Measurements from ENCODE around the gene SNED1. TPM values are rescaled to one million over a fixed set of nuclear protein-coding genes. Genes with fewer than 3 reads are reported as not detected.

Gene SNED1
- total RNA-seq, 1 experiment from 2014 or later: 18.3 TPM

DNA sequence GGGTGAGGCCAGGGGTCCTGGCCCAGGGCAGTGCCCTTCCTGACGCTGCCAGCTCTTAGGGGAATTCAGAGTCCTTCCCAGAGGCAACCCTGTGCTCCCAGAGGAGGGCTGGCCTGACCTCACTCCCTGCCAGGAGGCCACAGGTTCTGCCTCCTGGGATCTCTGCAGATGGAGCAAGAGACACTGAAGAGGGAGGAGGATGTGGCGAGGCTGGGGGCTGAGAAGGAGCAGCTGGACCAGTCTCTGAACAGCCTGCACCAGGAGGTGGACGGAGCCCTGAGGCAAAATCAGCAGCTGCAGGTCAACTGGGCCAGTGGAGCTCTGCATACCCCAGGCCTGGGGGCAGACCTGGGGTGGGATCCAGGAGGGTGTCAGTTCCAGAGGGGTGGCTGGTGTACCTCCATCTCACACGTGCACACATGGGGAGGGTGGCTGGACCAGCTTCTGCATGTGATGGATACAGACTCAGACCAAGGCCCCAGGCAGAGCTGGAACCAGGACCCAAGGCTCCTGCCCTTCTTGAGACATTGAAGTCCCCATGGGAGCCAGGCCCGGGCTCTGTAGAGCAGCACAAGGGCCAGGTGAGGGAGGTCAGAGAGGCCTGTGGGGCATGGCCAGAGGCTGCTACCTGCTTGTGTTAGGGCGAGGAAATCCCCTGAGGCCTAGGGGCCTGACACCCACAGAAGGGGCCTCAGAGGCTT is 9.7 kb upstream of the SNED1 start:
- no peak for DNase-seq (ENCODE audit: low read depth in 1 of 2, low spot score in 2 of 2)
- Histone ChIP-seq H3K36me3 (no peaks in the 10 kb centered on the region), H3K27ac (no peak overlapping the region), H3K9me3 (replicated peaks) (no peaks in the 10 kb centered on the region; the same call in 1 of the 2 replicates), H3K27me3 (replicated peaks) (no peaks in the 10 kb centered on the region), H3K4me3 (no peak overlapping the region), H3K4me1 (replicated peaks) (peaks cover 49% of the 10 kb centered on the region)

DNA sequence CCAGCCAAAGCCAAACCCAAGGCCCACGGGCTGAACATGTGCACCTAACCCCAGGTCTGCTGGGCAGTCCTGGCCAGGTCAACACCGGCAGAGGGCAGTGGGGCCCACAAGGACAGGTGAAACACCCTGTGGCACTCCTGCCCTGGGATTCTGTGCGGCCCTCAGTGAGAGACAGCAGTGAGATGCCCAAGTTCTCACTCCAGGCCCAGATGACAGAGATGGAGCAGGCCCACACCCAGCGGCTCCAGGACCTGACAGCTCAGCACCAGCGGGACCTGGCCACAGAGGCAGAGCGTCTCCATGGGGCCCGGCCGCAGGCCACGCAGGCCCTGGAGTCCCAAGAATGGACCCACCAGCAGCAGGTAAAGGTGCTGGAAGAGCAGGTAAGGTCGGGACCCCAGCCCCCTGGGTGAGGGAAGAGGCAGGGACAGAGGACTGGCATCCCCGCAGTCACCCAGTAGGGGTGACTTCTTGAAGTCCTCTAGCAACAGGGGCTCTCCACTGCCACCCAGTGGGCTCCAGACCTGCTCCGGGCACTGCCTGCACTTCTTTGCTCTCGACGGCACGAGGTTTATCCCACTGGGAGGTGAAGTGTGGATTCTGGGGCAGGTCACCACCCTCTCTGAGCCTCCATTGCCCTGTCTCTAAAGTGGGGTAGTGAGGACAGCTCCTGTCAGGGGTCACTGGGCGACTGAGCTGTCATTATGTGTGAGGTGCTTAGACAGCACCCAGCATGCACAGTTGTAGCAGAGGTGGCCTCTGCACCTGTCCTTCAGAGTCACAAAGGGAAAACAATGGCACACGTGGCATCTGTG is 8.8 kb upstream of the SNED1 start:
- Histone ChIP-seq H3K4me3 (no peak overlapping the region), H3K27ac (no peak overlapping the region), H3K36me3 (no peaks in the 10 kb centered on the region), H3K4me1 (replicated peaks) (peaks cover 49% of the 10 kb centered on the region), H3K9me3 (replicated peaks) (no peaks in the 10 kb centered on the region; the same call in 1 of the 2 replicates), H3K27me3 (replicated peaks) (no peaks in the 10 kb centered on the region)
- DNase-seq (ENCODE audit: low read depth in 1 of 2, low spot score in 2 of 2): peak; percentile 55 to 80

- Histone ChIP-seq H3K4me1 (replicated peaks) (peaks cover 49% of the 10 kb centered on the region), H3K4me3 (no peak overlapping the region), H3K27ac (no peak overlapping the region), H3K27me3 (replicated peaks) (no peaks in the 10 kb centered on the region), H3K36me3 (no peaks in the 10 kb centered on the region), H3K9me3 (replicated peaks) (no peaks in the 10 kb centered on the region; the same call in 1 of the 2 replicates)
- no peak for DNase-seq (ENCODE audit: low read depth in 1 of 2, low spot score in 2 of 2)
Observed at GRCh38 chr2:240990266-240990529, 8.2 kb upstream of the SNED1 start.

DNA sequence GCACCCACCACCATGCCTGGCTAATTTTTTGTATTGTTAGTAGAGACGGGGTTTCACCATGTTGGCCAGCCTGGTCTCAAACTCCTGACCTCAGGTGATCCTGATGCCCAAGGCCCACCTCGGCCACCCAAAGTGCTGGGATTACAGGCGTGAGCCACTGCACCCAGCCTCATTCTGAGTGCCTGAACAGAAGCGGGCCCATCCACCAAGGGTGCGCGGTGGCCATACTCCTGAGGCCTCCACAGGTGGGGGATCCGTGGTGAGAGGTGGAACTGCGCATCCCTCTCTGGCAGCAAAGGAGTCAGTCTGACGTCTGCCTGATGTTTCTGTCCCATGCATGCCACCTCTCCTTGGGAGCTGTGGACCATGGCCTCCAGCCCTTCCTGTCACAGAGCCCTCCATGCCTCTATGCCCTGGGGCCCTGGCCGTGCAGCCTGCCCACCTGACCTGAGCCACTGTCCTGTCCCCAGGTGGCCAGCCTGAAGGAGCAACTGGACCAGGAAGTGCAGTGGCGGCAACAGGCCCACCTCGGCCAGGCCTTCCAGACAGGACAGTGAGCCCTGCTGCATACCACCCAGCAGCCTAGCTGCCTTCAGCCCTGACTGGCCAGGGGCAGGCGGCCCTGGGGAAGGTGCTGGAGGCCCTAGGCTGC is 7.6 kb upstream of the SNED1 start:
- Histone ChIP-seq H3K27ac (no peak overlapping the region; the same call in 1 of the 2 replicates), H3K9me3 (replicated peaks) (no peaks in the 10 kb centered on the region; the same call in 1 of the 2 replicates), H3K4me3 (no peak overlapping the region), H3K27me3 (replicated peaks) (no peaks in the 10 kb centered on the region), H3K36me3 (no peaks in the 10 kb centered on the region), H3K4me1 (replicated peaks) (peaks cover 49% of the 10 kb centered on the region)
- no peak for DNase-seq (ENCODE audit: low read depth in 1 of 2, low spot score in 2 of 2)

DNA sequence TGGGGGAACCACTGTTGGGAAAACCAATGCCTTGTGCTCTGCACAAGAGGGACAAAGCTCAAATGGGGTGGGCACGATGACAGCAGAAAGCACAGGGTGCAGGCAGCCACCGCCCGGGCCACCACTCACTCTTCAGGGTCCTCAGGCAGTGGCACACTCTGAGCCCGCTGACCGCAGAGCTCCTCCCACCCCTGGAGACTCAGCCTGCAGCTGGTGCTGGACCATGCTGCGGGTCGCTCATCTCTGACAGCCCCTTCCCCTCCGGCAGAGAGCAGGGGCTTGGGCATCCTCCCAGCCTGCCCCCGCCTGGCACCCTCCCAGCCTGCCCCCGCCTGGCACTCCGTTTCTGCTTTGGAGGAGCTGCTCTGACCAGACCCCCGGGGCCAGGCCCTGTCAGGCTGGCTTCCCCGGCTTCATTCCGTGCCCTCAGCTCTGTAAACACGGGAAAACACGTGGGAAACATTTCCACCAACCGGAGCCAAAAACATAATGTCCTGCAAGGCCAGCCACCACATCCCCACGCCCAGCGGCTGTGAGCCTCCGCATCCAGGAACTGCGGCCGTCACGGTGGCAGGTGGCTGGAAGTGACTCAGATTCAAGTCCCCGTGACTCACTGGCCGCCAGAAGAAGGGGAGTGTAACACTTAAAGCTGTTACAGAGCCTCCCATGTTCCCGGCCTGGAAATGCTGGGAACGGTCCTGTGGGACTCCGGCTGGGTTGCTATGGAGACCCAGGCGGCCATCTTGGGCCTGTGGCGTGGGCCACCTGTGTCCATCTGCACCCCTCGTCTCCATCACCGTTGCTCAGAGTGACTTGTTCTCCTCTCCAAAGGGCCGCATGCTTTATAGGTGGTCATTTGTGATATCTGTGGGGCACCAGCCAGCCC is 6.8 kb upstream of the SNED1 start:
- Histone ChIP-seq H3K27ac (peak overlapping the region; percentile 49), H3K27me3 (replicated peaks) (no peaks in the 10 kb centered on the region), H3K36me3 (no peaks in the 10 kb centered on the region), H3K9me3 (replicated peaks) (no peaks in the 10 kb centered on the region; the same call in 1 of the 2 replicates), H3K4me1 (replicated peaks) (peaks cover 47% of the 10 kb centered on the region), H3K4me3 (no peak overlapping the region)
- peak; percentile 85 to 98 for DNase-seq (ENCODE audit: low read depth in 1 of 2, low spot score in 2 of 2)

- no peaks in the 10 kb centered on the region for H3K27me3 ChIP-seq (replicated peaks)
- H3K36me3 ChIP-seq: no peaks in the 10 kb centered on the region
- DNase-seq (ENCODE audit: low read depth in 1 of 2, low spot score in 2 of 2): peak in 1 of 2 experiments; percentile 37
- no peaks in the 10 kb centered on the region; the same call in 1 of the 2 replicates for H3K9me3 ChIP-seq (replicated peaks)
- peak overlapping the region; percentile 2; the same call in 1 of the 2 replicates for H3K27ac ChIP-seq
- H3K4me3 ChIP-seq: no peak overlapping the region
- peaks cover 39% of the 10 kb centered on the region for H3K4me1 ChIP-seq (replicated peaks)
Observed at GRCh38 chr2:240992572-240993291, 5.7 kb upstream of the SNED1 start.

- Histone ChIP-seq H3K27me3 (replicated peaks) (no peaks in the 10 kb centered on the region), H3K4me1 (replicated peaks) (peaks cover 40% of the 10 kb centered on the region), H3K4me3 (no peak overlapping the region), H3K27ac (no peak overlapping the region), H3K9me3 (replicated peaks) (no peaks in the 10 kb centered on the region; the same call in 1 of the 2 replicates), H3K36me3 (no peaks in the 10 kb centered on the region; the same call in 1 of the 2 replicates)
- DNase-seq (ENCODE audit: low read depth in 1 of 2, low spot score in 2 of 2): peak in 1 of 2 experiments; percentile 39
Observed at GRCh38 chr2:240993446-240994170, 4.8 kb upstream of the SNED1 start.

GRCh38 chr2:240994171-240994896 is 4.1 kb upstream of the SNED1 start:
- Histone ChIP-seq H3K27me3 (replicated peaks) (no peaks in the 10 kb centered on the region), H3K4me3 (no peak overlapping the region), H3K4me1 (replicated peaks) (peaks cover 46% of the 10 kb centered on the region), H3K36me3 (peaks cover 3% of the 10 kb centered on the region; the same call in 1 of the 2 replicates), H3K9me3 (replicated peaks) (no peaks in the 10 kb centered on the region; the same call in 1 of the 2 replicates), H3K27ac (no peak overlapping the region)
- DNase-seq (ENCODE audit: low read depth in 1 of 2, low spot score in 2 of 2): peak in 1 of 2 experiments; percentile 38

GRCh38 chr2:240995041-240996021 is 3.1 kb upstream of the SNED1 start:
- DNase-seq (ENCODE audit: low read depth in 1 of 2, low spot score in 2 of 2): peak in 1 of 2 experiments; percentile 32
- Histone ChIP-seq H3K27ac (no peak overlapping the region), H3K36me3 (peaks cover 12% of the 10 kb centered on the region), H3K9me3 (replicated peaks) (no peaks in the 10 kb centered on the region; the same call in 1 of the 2 replicates), H3K27me3 (replicated peaks) (no peaks in the 10 kb centered on the region), H3K4me1 (replicated peaks) (peaks cover 48% of the 10 kb centered on the region), H3K4me3 (no peak overlapping the region)

DNA sequence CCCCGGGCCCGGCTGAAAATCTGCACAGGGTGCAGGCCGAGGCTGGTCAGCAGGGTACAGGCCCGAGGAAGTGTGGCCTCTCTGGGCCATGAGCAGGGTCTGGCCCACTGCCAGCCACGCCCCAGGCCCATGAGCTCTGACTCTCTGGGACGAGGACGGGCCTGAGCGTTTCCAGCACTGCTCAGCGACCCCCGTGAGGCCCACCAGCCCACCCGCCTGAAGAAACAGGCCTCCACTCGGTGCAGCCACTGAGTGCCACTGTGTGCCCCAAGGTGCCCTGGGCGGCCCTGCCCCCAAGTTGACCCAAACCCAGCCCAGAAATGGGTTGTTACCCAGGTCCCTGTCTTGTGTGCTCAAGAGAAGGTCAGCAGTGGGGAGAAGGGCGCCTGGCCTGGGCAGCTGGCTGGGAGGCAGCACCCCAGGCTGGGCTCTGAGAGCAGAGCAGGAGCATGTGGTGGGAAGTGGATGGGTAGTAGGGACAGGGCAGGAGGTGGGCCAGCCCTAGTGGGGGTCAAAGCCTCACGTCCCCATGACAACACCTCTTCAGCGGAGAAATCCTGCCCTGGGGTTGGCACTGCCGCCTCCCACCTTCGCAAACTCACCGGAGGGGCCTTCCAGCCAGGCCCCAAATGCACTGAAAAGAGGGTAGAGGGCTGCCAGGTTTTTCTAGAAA is 2.1 kb upstream of the SNED1 start:
- Histone ChIP-seq H3K4me1 (replicated peaks) (peaks cover 41% of the 10 kb centered on the region), H3K4me3 (no peak overlapping the region), H3K9me3 (replicated peaks) (no peaks in the 10 kb centered on the region), H3K27ac (no peak overlapping the region), H3K36me3 (peaks cover 21% of the 10 kb centered on the region), H3K27me3 (replicated peaks) (no peaks in the 10 kb centered on the region)
- peak in 1 of 2 experiments; percentile 40 for DNase-seq (ENCODE audit: low read depth in 1 of 2, low spot score in 2 of 2)
